Renal cortex interstitium (tissue), 11 donors: ENCODE results near the gene ZNF438. TPM values are rescaled to one million over a fixed set of nuclear protein-coding genes. Genes with fewer than 3 reads are reported as not detected.
"Not testable (repeated sequence)": the region's sequence is repeated elsewhere in the genome, so short reads cannot be mapped to it uniquely, and the experiment has no call there.

ENCODE experiments used
- DNase-seq, 11 donors: peaks; one replicate each; pipeline ENCODE4 v3.0.0-alpha.2; 2013; ENCODE audit warnings: low read depth in 9 of 11, low spot score in 4 of 11; ENCODE audit errors: extremely low read depth in 1 of 11
- polyA plus RNA-seq, 3 donors: library from polyadenylated mRNA; unstranded; fragments of 120-200 nt; gene quantifications; one replicate each; pipeline ENCODE4 v1.2.1, GENCODE V29; 2013; ENCODE audit not compliant: insufficient read length in 3 of 3

The ZNF438 gene
- polyA plus RNA-seq, 3 donors = 6.7 to 8.8 (median 6.9) TPM

DNA sequence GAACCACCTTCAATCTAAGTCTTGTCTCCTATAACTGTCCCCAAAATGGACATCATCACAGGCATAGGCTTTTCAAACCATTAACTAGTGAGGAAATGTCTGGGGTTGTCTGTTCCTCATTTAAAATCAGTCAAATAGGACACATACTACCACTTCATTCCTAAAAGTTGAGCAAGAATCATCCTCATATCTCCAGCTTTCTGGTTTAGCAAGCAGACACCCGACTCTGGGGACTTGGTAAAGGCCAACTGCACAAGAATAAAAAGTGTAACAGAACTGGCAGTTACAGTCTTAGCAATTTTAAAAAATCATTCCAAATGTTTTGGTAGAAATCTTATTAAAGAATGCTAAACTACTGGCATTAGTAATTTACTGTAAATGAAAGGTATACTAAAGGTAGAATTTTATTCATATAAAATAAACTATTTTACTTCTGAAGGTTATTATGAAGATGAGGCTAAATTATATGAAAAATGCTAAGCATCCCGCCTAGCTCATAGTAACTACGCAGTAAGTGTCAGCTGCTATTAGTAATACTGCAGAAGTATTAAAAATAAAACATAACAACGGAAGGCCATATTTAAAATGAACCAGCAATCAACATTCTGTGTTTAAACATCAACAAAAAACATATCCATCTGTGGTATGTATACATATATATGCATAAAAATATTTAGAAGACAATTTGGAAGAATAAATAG is 60.8 kb downstream of the ZNF438 start:
- no peak for DNase-seq

DNA sequence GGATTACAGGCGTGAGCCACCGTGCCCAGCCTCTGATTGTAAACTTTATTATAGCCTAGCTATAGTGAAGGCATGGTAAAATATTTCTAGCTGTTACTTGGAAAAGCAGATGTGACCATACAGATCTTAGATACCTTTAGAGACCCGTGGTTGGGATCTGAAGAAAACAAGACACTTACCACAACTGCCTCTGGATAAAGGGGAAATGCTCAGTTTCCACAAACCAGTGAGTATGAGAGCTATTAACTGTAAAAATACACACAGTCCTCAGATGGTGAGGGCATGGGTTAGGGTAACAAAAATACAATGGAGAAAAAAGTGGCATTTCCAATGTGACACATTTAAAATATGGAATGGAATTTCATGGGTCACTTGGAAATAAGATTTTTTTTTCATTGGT is 63.0 kb downstream of the ZNF438 start:
- DNase-seq = no peak

DNA sequence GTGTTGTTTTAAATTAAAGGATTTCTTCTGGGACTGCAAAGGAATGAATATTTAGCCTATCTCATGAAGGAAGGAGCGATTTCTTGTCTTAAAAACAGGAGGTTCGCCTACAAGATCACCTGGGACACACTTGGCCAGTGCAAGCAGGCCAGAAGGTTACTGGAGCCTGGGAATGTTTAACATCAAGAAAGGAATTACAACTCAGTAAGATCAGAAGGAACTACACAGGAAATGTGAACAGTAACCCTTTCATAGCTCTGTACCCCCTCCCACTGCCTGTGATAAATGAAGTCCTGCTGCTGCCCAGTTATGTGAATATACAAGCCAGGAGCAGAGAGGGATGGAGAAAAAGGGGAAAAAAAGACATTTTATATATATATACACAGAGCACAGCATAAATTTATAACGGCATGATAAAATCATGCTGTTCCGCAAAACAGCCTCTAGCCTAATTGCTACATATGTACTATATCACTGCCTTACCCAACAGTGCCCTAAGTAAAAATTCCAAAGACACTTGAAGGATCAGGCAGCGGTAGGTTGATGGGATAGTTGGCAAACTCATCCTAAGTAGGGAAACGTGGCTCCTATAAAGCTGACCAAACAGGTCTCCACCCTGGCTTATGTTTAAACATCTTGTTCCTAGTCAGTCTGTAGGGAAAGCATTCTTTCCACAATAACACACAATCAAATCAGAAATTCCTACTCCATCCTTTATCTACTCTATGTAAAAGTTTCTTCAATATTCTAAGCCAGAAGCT is 63.8 kb downstream of the ZNF438 start:
- peak in 6 of 11 donors; percentile 15 to 50 (median 36) for DNase-seq

- DNase-seq = no peak
These were observed 67.4 kb downstream of the ZNF438 start for GRCh38 chr10:30963992-30964930.

DNA sequence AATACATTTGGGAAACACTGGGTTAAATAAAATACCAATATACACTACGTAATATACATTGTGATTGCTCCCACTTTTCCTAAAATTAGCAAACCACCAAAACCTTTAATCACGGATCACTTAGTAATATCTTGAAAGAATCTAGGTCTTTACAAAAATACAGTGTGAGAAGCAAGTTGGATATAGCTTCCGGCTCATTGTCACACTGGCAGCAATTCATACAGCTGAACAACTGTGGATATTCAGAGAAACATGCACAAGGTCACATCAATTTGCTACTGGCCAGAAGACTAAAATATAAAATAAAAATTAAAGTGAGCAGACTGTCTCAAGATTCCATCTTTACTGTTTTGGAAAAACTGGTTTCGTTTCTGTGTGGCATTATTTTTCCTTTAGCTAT is 69.1 kb downstream of the ZNF438 start:
- no peak for DNase-seq

- no peak for DNase-seq
These were observed 71.8 kb downstream of the ZNF438 start for GRCh38 chr10:30959836-30960210.

GRCh38 chr10:30949218-30949617 is 82.4 kb downstream of the ZNF438 start:
- not testable (repeated sequence) for DNase-seq

- DNase-seq = no peak
These were observed 87.7 kb downstream of the ZNF438 start for GRCh38 chr10:30944005-30944404.

GRCh38 chr10:30943451-30943850 is 88.2 kb downstream of the ZNF438 start:
- no peak for DNase-seq

- peak in 1 of 11 donors; percentile 9 for DNase-seq
These were observed 91.4 kb downstream of the ZNF438 start for GRCh38 chr10:30940256-30940655.

- no peak for DNase-seq
These were observed 91.9 kb downstream of the ZNF438 start for GRCh38 chr10:30939643-30940251.

DNA sequence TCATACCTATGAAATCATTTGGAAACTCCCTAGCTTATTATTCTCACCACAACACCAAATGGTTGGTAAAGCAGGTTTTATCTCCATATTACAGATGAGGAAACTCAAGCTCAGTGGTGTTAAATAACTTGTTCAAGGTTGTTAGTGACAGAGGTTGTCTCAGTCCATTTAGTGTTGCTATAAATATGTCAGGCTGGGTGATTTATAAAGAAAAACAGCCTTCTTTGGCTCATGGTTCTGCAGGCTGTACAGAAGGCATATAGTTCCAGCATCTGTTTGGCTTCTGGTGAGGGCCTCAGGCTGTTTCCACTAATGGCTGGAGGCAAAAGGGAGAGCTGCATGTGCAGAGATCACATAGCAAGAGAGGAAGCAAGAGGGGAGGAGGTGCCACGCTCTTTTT is 96.6 kb downstream of the ZNF438 start:
- no peak for DNase-seq

GRCh38 chr10:30931094-30931493 is 100.6 kb downstream of the ZNF438 start:
- no peak for DNase-seq

DNA sequence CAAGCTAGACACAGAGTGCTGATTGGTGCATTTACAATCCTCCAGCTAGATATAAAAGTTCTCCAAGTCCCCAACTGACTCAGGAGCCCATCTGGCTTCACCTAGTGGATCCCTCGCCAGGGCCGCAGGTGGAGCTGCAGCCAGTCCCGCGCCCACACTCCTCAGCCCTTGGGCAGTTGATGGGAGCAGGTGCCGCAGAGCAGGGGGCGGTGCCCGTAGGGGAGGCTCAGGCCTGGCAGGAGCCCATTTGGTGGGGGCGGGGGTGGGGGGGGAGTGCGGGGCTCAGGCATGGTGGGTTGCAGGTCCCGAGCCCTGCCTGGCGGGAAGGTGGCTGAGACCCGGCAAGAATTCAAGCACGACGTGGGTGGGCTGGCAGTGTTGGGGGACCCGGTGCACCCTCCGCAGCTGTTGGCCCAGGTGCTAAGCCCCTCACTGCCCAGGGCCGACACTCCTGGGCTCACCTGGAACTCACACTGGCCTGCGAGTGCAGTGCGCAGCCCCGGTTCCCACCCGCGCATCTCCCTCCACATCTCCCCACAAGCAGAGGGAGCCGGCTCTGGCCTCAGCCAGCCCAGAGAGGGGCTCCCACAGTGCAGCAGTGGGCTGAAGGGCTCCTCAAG is 101.7 kb downstream of the ZNF438 start:
- DNase-seq = no peak

DNA sequence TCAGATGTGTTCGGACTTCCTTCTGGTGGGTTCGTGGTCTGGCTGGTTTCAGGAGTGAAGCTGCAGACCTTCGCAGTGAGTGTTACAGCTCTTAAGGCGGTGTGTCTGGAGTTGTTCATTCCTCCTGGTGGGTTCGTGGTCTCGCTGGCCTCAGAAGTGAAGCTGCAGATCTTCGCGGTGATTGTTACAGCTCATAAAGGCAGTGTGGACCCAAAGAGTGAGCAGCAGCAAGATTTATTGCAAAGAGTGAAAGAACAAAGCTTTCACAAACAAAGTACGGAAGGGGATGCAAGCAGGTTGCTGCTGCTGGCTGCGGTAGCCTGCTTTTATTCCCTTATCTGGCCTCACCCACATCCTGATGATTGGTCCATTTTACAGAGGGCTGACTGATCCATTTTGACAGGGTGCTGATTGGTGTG is 102.3 kb downstream of the ZNF438 start:
- not testable (repeated sequence) for DNase-seq

DNA sequence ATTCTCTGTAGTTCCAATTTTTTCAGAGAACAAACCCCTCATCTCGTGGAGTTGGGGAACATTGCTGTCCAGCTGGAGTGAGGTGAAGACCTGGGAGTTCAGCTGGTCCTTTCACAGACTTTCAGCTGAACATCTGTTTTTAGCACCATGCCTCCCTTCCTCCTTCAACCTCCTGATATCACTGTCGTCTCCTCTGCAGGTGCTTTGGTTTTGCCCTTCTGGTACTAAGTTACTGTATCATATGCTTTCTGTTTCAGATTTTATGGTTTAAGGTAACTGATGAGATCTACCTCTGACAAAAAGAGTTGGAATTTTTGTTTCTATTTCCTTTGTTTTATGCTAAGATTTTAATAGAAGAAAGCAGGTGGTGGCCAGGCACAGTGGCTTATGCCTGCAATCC is 102.9 kb downstream of the ZNF438 start:
- DNase-seq = no peak

- DNase-seq = no peak
These were observed 113.0 kb downstream of the ZNF438 start for GRCh38 chr10:30918651-30919050.

DNA sequence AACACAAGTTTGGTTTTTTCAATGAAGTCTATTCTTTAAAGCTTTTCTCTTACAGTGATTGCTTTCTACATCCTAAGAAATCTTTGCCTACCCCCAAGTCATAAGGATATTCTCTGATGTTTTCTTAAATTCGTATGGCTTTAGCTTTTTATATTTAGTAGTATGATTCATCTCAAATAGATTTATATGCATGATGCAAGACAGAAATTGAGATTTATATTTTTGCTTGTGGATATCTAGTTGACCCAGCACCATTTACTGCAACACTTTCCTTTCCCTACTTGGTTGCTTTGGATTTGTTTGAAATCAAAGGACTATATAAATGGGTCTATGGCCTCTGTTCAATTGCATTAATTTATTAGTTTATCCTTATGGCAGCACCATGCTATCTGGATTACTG is 113.9 kb downstream of the ZNF438 start:
- DNase-seq = no peak

- no peak for DNase-seq
These were observed 114.6 kb downstream of the ZNF438 start for GRCh38 chr10:30917067-30917466.
